OCI-LY1 (cell line): ENCODE measurements around the gene RNF157.

Source experiments
- CTCF ChIP-seq: fragments of 200-600 bp; sonication (generic), shearing (Covaris generic); IDR thresholded peaks from 2 replicates; pipeline ENCODE4 v1.5.1; 2017; ENCODE audit warnings: mild to moderate bottlenecking, antibody characterized with exemption, low read length, moderate library complexity, mixed read lengths
- EZH2 ChIP-seq: fragments of 200-600 bp; sonication (generic), shearing (Covaris generic); IDR thresholded peaks from 2 replicates; pipeline ENCODE4 v1.8.0; 2017; ENCODE audit warnings: borderline replicate concordance, mixed run types, mild to moderate bottlenecking, antibody characterized with exemption, low read length, moderate library complexity, mixed read lengths

GRCh38 chr17:76174037-76174436, 66.3 kb downstream of the RNF157 start:
- no peak for TF ChIP-seq CTCF
- no peak for TF ChIP-seq EZH2
